Frontal cortex (tissue), 4 donors: ENCODE measurements around the gene FBXL15. TPM values are rescaled to one million over a fixed set of nuclear protein-coding genes. Genes with fewer than 3 reads are reported as not detected.

ENCODE experiments used
- DNase-seq, 2 donors: peaks; one replicate each; pipeline ENCODE4 v3.0.0; 2012; ENCODE audit warnings: low spot score in 2 of 2
- FAIRE-seq: peaks from 2 replicates; lab custom pipeline; 2012; peaks lifted over from hg19 to GRCh38; lab: Jason Lieb, UNC
- total RNA-seq: library from RNA; depleted of rRNA; stranded (reverse); fragments of >200 nt; gene quantifications from one replicate; pipeline ENCODE4 v1.2.3, GENCODE V29; 2014
- donor health status: control.
- donor health status: control.
- donor health status: control.

FBXL15 gene
- total RNA-seq, 1 donor from 2014 or later, result 13.5 TPM

GRCh38 chr10:102409604-102410428 lies 10.8 kb upstream of the FBXL15 start:
- DNase-seq, result peak in 1 of 2 donors; percentile 51
- FAIRE-seq, result no peak

- peak; percentile 54 to 61 for DNase-seq
- FAIRE-seq, result no peak
These were observed 10.1 kb upstream of the FBXL15 start for GRCh38 chr10:102410429-102411073.

- peak in 1 of 2 donors; percentile 27 for DNase-seq
- FAIRE-seq, result no peak
These were observed 9.0 kb upstream of the FBXL15 start for GRCh38 chr10:102411341-102412255.

GRCh38 chr10:102412293-102412692 lies 8.3 kb upstream of the FBXL15 start:
- DNase-seq (peak in 1 of 2 donors; percentile 12), FAIRE-seq (no peak)

- DNase-seq, result peak; percentile 49 to 63
- FAIRE-seq, result no peak
These were observed 7.5 kb upstream of the FBXL15 start for GRCh38 chr10:102413053-102413705.

- DNase-seq (no peak), FAIRE-seq (no peak)
These were observed 6.7 kb upstream of the FBXL15 start for GRCh38 chr10:102413806-102414561.

- DNase-seq (peak in 1 of 2 donors; percentile 20), FAIRE-seq (no peak)
These were observed 5.9 kb upstream of the FBXL15 start for GRCh38 chr10:102414749-102415148.

GRCh38 chr10:102416283-102416682 lies 4.4 kb upstream of the FBXL15 start:
- no peak for FAIRE-seq
- no peak for DNase-seq

- FAIRE-seq, result no peak
These were observed 3.9 kb upstream of the FBXL15 start for GRCh38 chr10:102416695-102417094.

GRCh38 chr10:102418622-102419268 lies 1.9 kb upstream of the FBXL15 start, which contains the start of gene PSD:
Gene PSD, minus strand, starts transcription at chr10:102418785. Its CDS starts 1,747 bp downstream, at chr10:102417038.
- FAIRE-seq (no peak), DNase-seq (peak in 1 of 2 donors; percentile 54)

More at GRCh38 chr10:102416695-102417094, 3.9 kb upstream of the FBXL15 start:
- DNase-seq, result no peak

GRCh38 chr10:102419269-102420180 lies 1.1 kb upstream of the FBXL15 start:
- DNase-seq, result peak; percentile 87 to 90
- no peak for FAIRE-seq

- no peak for DNase-seq
- no peak for FAIRE-seq
These were observed 389 bp upstream of the FBXL15 start for GRCh38 chr10:102420181-102420713.

GRCh38 chr10:102421507-102421756 lies 796 bp downstream of the FBXL15 start:
- FAIRE-seq (no peak), DNase-seq (no peak)

GRCh38 chr10:102421757-102422512 lies 1.3 kb downstream of the FBXL15 start:
- peak in 1 of 2 donors; percentile 17 for DNase-seq
- FAIRE-seq, result no peak

- no peak for FAIRE-seq
- peak; percentile 71 to 77 for DNase-seq
These were observed 2.0 kb downstream of the FBXL15 start for GRCh38 chr10:102422545-102423129.

GRCh38 chr10:102423372-102423968 lies 2.8 kb downstream of the FBXL15 start:
- FAIRE-seq, result no peak

More at GRCh38 chr10:102423372-102423968, 2.8 kb downstream of the FBXL15 start:
- no peak for DNase-seq
